Effector memory CD4-positive, alpha-beta T cell (primary cell): ENCODE results near the gene PPP1R10.
"Not testable (repeated sequence)": the region's sequence is repeated elsewhere in the genome, so short reads cannot be mapped to it uniquely, and the experiment has no call there.

ENCODE experiments used
- DNase-seq, 3 donors: peaks; one replicate each; pipeline ENCODE4 v3.0.0-alpha.2; 2020
- H3K27ac ChIP-seq: 2 replicates; pipeline ENCODE4 v1.7.0; 2013; ENCODE audit warnings: mild to moderate bottlenecking, low read length, moderate library complexity; ENCODE audit not compliant: insufficient read depth, poor library complexity, severe bottlenecking
- H3K27me3 ChIP-seq: replicated peaks from 2 replicates; pipeline ENCODE4 v1.7.0; 2013; ENCODE audit warnings: mild to moderate bottlenecking, low read length; ENCODE audit not compliant: insufficient read depth, control insufficient read depth, poor library complexity, severe bottlenecking
- H3K36me3 ChIP-seq: 2 replicates; pipeline ENCODE4 v1.7.0; 2013; ENCODE audit warnings: mild to moderate bottlenecking, low read length, moderate library complexity; ENCODE audit not compliant: control insufficient read depth, insufficient read depth
- H3K4me1 ChIP-seq: 2 replicates; pipeline ENCODE4 v1.7.0; 2013; ENCODE audit warnings: low read length, mild to moderate bottlenecking; ENCODE audit not compliant: control insufficient read depth, insufficient read depth, poor library complexity, severe bottlenecking
- H3K4me3 ChIP-seq: 2 replicates; pipeline ENCODE4 v1.7.0; 2013; ENCODE audit warnings: low read length, low read depth, mild to moderate bottlenecking; ENCODE audit not compliant: insufficient read depth, poor library complexity, severe bottlenecking
- H3K9me3 ChIP-seq: 2 replicates; pipeline ENCODE4 v1.7.0; 2013; ENCODE audit warnings: mild to moderate bottlenecking, low read length, moderate library complexity; ENCODE audit not compliant: control insufficient read depth

PPP1R10 gene

GRCh38 chr6:30600451-30600961 is 16.5 kb downstream of the PPP1R10 start:
- H3K9me3 ChIP-seq = no peaks in the 10 kb centered on the region
- no peak overlapping the region for H3K4me3 ChIP-seq
- H3K27ac ChIP-seq = no peak overlapping the region
- H3K36me3 ChIP-seq = peaks cover 52% of the 10 kb centered on the region
- H3K27me3 ChIP-seq = no peaks in the 10 kb centered on the region
- no peak for DNase-seq
- H3K4me1 ChIP-seq = no peaks in the 10 kb centered on the region

- DNase-seq = no peak
- H3K4me1 ChIP-seq = no peaks in the 10 kb centered on the region
- H3K27ac ChIP-seq = no peak overlapping the region
- peaks cover 45% of the 10 kb centered on the region for H3K36me3 ChIP-seq
- no peaks in the 10 kb centered on the region for H3K27me3 ChIP-seq
- no peak overlapping the region for H3K4me3 ChIP-seq
- H3K9me3 ChIP-seq = no peaks in the 10 kb centered on the region
These were observed 17.3 kb downstream of the PPP1R10 start for GRCh38 chr6:30599625-30600324.

- no peak for DNase-seq
- Histone ChIP-seq H3K4me3 (no peak overlapping the region), H3K4me1 (no peaks in the 10 kb centered on the region), H3K9me3 (no peaks in the 10 kb centered on the region), H3K27me3 (no peaks in the 10 kb centered on the region), H3K27ac (no peak overlapping the region), H3K36me3 (peaks cover 39% of the 10 kb centered on the region)
These were observed 18.0 kb downstream of the PPP1R10 start for GRCh38 chr6:30598912-30599624.

- H3K9me3 ChIP-seq, H3K27me3 ChIP-seq, H3K4me3 ChIP-seq, H3K4me1 ChIP-seq: not testable (repeated sequence)
- H3K36me3 ChIP-seq = peaks cover 28% of the 10 kb centered on the region
- peak overlapping the region; percentile 21 for H3K27ac ChIP-seq
- peak; percentile 49 to 71 (median 56) for DNase-seq
These were observed 19.5 kb downstream of the PPP1R10 start for GRCh38 chr6:30597315-30598144.

- peaks cover 45% of the 10 kb centered on the region for H3K36me3 ChIP-seq
These were observed 24.8 kb downstream of the PPP1R10 start for GRCh38 chr6:30592287-30592686.

GRCh38 chr6:30591008-30591407 is 26.0 kb downstream of the PPP1R10 start:
- Histone ChIP-seq H3K27ac (no peak overlapping the region), H3K36me3 (peaks cover 57% of the 10 kb centered on the region)
- DNase-seq = no peak

More at GRCh38 chr6:30592287-30592686, 24.8 kb downstream of the PPP1R10 start:
- no peak overlapping the region for H3K27ac ChIP-seq
- no peaks in the 10 kb centered on the region for H3K9me3 ChIP-seq
- no peaks in the 10 kb centered on the region for H3K27me3 ChIP-seq
- DNase-seq = no peak
- no peak overlapping the region for H3K4me3 ChIP-seq
- H3K4me1 ChIP-seq = no peaks in the 10 kb centered on the region

GRCh38 chr6:30590509-30590908 is 26.5 kb downstream of the PPP1R10 start:
- Histone ChIP-seq H3K36me3 (peaks cover 62% of the 10 kb centered on the region), H3K27ac (no peak overlapping the region), H3K4me1 (no peaks in the 10 kb centered on the region), H3K4me3 (no peak overlapping the region), H3K27me3 (no peaks in the 10 kb centered on the region), H3K9me3 (no peaks in the 10 kb centered on the region)
- no peak for DNase-seq

More at GRCh38 chr6:30591008-30591407, 26.0 kb downstream of the PPP1R10 start:
- Histone ChIP-seq H3K27me3 (no peaks in the 10 kb centered on the region), H3K4me1 (no peaks in the 10 kb centered on the region), H3K4me3 (no peak overlapping the region), H3K9me3 (no peaks in the 10 kb centered on the region)

- Histone ChIP-seq H3K27ac (no peak overlapping the region), H3K27me3 (no peaks in the 10 kb centered on the region), H3K4me3 (no peak overlapping the region), H3K4me1 (no peaks in the 10 kb centered on the region), H3K36me3 (peaks cover 69% of the 10 kb centered on the region), H3K9me3 (no peaks in the 10 kb centered on the region)
- DNase-seq = no peak
These were observed 27.2 kb downstream of the PPP1R10 start for GRCh38 chr6:30589754-30590358.

- Histone ChIP-seq H3K4me3 (no peak overlapping the region), H3K27me3 (no peaks in the 10 kb centered on the region), H3K36me3 (peaks cover 89% of the 10 kb centered on the region), H3K27ac (no peak overlapping the region), H3K4me1 (no peaks in the 10 kb centered on the region), H3K9me3 (no peaks in the 10 kb centered on the region)
- DNase-seq = no peak
These were observed 33.1 kb downstream of the PPP1R10 start for GRCh38 chr6:30583921-30584320.
